ENCODE results near the gene ELFN1. TPM values are rescaled to one million over a fixed set of nuclear protein-coding genes. Genes with fewer than 3 reads are reported as not detected.

ELFN1 gene
- polyA plus RNA-seq, 1 of the 3 experiments (the other 2 are of a cell fraction), result 0.05 TPM

- Histone ChIP-seq H3K36me3 (replicated peaks in 1 of 2; ENCODE audit: control insufficient read depth in 1 of 2, insufficient read depth in 2 of 2, low read length in 1 of 2) (no peaks in the 10 kb centered on the region), H3K9me2 (no peaks in the 10 kb centered on the region), H4K20me1 (ENCODE audit: insufficient read depth) (no peaks in the 10 kb centered on the region), H3F3A (replicated peaks; ENCODE audit: insufficient read depth) (no peaks in the 10 kb centered on the region), H2AFZ (ENCODE audit: low read depth) (no peak overlapping the region), H3K27ac (ENCODE audit: low read depth in 2 of 2, low read length in 1 of 2) (no peak overlapping the region), H3K4me2 (no peak overlapping the region), H3K9ac (no peak overlapping the region), H3K4me3 (ENCODE audit: low read depth in 2 of 2, low read length in 1 of 2) (no peak overlapping the region), H3K9me3 (no peaks in the 10 kb centered on the region), H3K79me2 (ENCODE audit: insufficient read depth) (no peaks in the 10 kb centered on the region), H3K27me3 (ENCODE audit: insufficient read depth) (peaks cover 10% of the 10 kb centered on the region; the same call in 1 of the 2 replicates), H3K4me1 (ENCODE audit: control insufficient read depth in 1 of 2, insufficient read depth in 2 of 2, low read depth in 1 of 2, low read length in 1 of 2) (peaks cover 0 to 30% of the 10 kb centered on the region in 2 experiments; a peak in 1 of 4 replicates)
- POLR2A ChIA-PET, result no interaction called here
- 68% methylated on average over 22 of the region's 31 CpGs for WGBS (ENCODE audit: low lambda C conversion rate)
- TF ChIP-seq RCOR1 (IDR thresholded peaks at IDR 0.05; ENCODE audit: low read length) (no peak), FOXJ3 (CRISPR knock-in tag; IDR thresholded peaks at IDR 0.05) (no peak), GABPA (IDR thresholded peaks at IDR 0.05; ENCODE audit: low read depth) (no peak), REST (IDR thresholded peaks at IDR 0.05; ENCODE audit: low read depth, low read length) (no peak), CTCF (IDR thresholded peaks at IDR 0.05) (no peak), FOXM1 (IDR thresholded peaks at IDR 0.05; ENCODE audit: low read depth) (no peak), POLR2AphosphoS5 (IDR thresholded peaks at IDR 0.05; ENCODE audit: low read depth, low read length) (no peak), NFIC (IDR thresholded peaks at IDR 0.05; ENCODE audit: borderline replicate concordance) (no peak), EP300 (IDR thresholded peaks at IDR 0.05; ENCODE audit: borderline replicate concordance in 1 of 2, low read depth in 1 of 2, low read length in 1 of 2) (no peak), EZH2phosphoT487 (IDR thresholded peaks at IDR 0.05; ENCODE audit: borderline replicate concordance, low read depth) (no peak), PBX3 (IDR thresholded peaks at IDR 0.05) (no peak), USF1 (IDR thresholded peaks at IDR 0.05; ENCODE audit: borderline replicate concordance, low read depth) (no peak), TEAD4 (IDR thresholded peaks at IDR 0.05; ENCODE audit: borderline replicate concordance, insufficient read depth) (no peak), FOSL2 (IDR thresholded peaks at IDR 0.05; ENCODE audit: borderline replicate concordance, low read depth) (no peak), RAD21 (IDR thresholded peaks at IDR 0.05; ENCODE audit: low read length) (no peak), JUND (IDR thresholded peaks at IDR 0.05) (no peak), IRF3 (IDR thresholded peaks at IDR 0.05; ENCODE audit: low read depth, low read length) (no peak), TCF12 (IDR thresholded peaks at IDR 0.05) (no peak), YY1 (IDR thresholded peaks at IDR 0.05; ENCODE audit: low read depth) (no peak)
- CTCF ChIA-PET, result interaction anchor here (0.5 to 1.6 kb wide), 6 partner anchors 15 to 116 kb away, joined by 3 to 6 read pairs (median 4); no protein-coding TSS in a partner anchor
- DNase-seq, result peak; percentile 39
These were observed 24.8 kb downstream of the ELFN1 start for GRCh38 chr7:1694611-1695511.
